CD4-positive, alpha-beta T cell treated with Interleukin-6 at 100 ng/mL for 8 hours (primary cell): ENCODE results near the gene DNAAF5.

Source experiments
- DNase-seq: peaks from one replicate; pipeline ENCODE4 v3.0.0-alpha.2; 2020; ENCODE audit warnings: mixed read lengths, low spot score

DNAAF5 gene

GRCh38 chr7:707296-708000 is 19.1 kb upstream of the DNAAF5 start:
- no peak for DNase-seq

GRCh38 chr7:710161-710560 is 16.3 kb upstream of the DNAAF5 start:
- DNase-seq, result no peak

GRCh38 chr7:711093-711921 is 15.2 kb upstream of the DNAAF5 start:
- DNase-seq, result no peak

DNA sequence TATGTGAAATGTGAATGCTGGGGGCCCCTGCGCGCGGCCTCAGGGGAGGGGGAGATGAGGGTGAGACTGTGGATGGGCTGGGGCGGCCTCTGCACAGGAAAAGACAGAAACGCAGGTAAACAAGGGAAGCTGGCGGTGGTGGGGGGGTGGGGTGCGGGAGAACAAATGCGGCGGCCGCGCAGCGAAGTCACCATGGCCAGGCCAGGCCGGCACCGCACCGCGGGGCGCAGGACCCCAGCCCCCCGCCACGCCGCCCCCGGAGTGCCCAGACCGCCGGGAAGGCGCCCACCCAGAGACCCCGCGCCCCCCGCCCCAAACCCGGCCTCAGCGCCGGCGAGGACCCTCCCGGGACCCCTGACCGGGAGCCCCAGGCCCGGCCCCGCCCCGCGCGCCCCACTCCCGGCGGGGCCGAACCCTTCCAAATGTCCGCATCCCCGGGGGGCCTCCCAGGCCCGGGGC is 14.5 kb upstream of the DNAAF5 start:
- DNase-seq, result no peak

GRCh38 chr7:712381-713138 is 13.9 kb upstream of the DNAAF5 start:
- DNase-seq, result no peak

GRCh38 chr7:713139-713457 is 13.4 kb upstream of the DNAAF5 start:
- no peak for DNase-seq

- DNase-seq, result no peak
Measured at GRCh38 chr7:713488-714230, 12.8 kb upstream of the DNAAF5 start.

GRCh38 chr7:714251-714671 is 12.2 kb upstream of the DNAAF5 start:
- no peak for DNase-seq

- DNase-seq, result no peak
Measured at GRCh38 chr7:716222-716621, 10.3 kb upstream of the DNAAF5 start.

GRCh38 chr7:716636-717035 is 9.9 kb upstream of the DNAAF5 start:
- DNase-seq, result no peak

DNA sequence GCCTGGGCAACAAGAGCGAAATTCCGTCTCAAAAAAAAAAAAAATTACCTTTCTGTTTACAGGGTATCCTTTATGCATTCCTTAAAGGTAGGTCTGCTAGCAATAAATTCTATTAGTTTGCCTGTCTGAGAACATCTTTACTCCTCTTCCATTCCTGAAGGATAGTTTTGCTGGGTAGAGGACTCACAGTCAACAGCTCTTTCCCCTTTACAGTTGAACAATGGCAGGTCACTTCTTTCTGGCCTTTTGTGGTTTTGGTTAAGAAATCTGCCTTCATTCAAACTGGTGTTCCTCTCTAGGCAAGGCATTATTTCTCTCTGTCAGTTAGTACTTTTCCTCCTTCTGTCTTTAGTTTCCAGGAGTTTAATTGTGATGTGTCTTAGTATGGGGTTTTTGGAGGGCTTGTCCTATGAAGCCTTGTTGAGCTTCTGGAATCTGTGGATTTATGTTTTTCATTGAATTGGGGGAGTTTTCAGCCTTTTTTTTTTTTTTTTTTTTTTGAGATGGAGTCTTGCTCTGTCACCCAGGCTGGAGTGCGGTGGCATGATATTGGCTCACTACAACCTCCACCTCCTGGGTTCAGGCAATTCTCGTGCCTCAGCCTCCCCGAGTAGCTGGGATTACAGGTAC is 4.8 kb upstream of the DNAAF5 start:
- no peak for DNase-seq

DNA sequence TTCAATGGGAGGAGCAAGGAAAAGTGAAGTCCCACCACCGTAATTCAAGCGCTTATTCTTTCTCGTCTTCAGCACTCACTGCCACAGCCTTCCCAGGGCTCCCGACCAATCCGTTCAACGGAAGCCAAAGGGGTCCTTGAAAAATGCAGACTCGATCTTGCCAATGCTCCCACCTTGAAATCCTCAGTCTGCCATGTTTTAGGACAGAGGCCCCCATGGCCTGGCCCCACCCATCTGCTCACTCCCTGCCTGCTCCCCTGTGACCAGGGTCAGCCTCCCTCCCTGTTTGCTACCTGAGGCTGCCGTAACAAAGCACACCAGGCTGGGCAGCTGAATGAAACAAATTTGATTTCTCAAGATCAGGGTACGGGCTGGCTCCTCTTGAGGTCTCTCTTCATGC is 3.0 kb upstream of the DNAAF5 start:
- no peak for DNase-seq

GRCh38 chr7:724298-724697 is 2.2 kb upstream of the DNAAF5 start:
- no peak for DNase-seq

DNA sequence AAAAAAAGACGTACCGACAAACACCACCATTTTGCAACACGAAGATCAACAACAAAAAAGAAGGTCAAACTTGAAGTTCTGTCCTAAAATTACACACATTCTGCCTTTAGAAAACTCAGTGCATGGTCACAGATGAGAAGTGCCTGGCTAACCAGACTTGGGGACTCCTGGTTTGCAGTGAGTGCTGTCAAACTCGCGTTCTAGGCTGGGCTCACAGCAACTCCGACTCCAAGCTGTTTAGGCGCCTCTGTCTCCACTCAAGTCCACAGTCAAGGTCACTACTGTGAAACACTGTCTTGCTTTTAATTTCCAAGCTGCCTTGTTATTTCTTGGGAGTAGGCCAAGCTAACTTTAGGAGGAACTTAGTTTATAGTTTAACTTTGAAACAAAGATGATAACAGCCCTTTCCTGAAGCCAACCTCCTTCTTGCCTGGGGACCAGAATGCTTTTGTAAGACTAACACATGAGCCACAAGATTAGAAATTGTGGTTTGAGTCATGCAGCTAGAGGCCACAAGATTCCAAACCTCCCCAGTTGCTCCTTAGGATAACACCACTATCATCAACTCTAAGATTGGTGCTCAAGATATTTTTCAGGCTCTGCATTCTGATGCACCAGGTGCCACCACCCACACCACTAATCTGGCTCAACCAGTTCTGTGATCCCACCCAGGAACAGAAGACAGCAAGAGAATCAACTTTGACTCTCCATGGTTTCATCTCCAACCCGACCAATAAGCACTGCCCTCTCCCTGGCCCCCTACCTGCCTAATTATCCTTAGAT is 1.1 kb upstream of the DNAAF5 start:
- DNase-seq, result no peak

DNA sequence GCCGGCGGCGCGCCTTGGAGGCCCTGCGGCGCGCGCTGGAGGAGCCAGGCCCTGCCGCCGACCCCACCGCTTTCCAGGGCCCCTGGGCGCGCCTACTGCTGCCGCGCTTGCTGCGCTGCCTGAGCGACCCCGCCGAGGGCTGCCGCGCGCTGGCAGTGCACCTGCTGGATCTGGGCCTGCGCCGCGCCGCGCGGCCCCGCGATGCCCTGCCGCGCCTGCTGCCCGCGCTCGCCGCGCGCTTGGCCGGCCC is 280 bp downstream of the DNAAF5 start:
- no peak for DNase-seq

- no peak for DNase-seq
Measured at GRCh38 chr7:727104-727805, 756 bp downstream of the DNAAF5 start, which contains the start of gene PRKAR1B. Gene PRKAR1B (minus strand): TSS chr7:727281. CDS start chr7:711505, 15,776 bp downstream.

DNA sequence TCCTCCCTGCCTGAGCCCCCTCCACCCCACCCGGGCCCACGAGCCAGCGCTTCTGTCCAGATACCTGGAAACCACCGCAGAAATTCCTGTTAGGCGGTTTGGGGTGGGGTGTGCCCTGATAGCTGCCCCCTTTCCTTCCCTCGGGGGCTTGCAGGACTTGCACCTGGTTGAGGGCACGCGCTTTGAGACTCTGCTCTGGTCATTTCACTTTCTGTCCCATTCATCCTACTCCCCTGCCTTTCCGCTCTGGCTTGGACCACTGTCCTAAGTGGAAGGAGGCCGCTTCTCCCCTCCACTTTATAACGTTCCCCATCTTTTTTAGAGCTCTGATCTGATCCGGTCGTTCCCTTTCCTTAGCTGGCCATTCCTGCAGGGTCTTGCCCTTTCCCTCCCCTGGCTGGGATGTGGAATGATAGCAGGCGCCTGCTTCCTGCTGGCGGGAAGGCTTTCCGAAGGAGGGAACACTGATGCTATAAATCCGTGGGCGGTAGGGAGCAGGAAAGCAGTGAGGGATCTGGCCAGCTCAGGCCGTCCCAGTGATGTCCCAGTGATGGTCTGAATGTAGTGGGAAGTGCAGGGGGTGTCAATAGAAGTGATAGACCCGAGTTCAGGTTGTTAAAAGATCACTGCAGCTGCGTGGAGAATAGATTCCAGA is 1.4 kb downstream of the DNAAF5 start:
- DNase-seq, result no peak

- DNase-seq, result no peak
Measured at GRCh38 chr7:728602-729001, 2.1 kb downstream of the DNAAF5 start.

- no peak for DNase-seq
Measured at GRCh38 chr7:729140-730000, 2.9 kb downstream of the DNAAF5 start.
